Spleen (tissue), 11 donors: ENCODE measurements around the gene ERBB3. TPM values are rescaled to one million over a fixed set of nuclear protein-coding genes. Genes with fewer than 3 reads are reported as not detected.

ENCODE experiments used
- DNase-seq: peaks from one replicate; pipeline ENCODE4 v3.0.0-alpha.2; 2020
- H3K27ac ChIP-seq, 8 donors: fragments of 200-600 bp; sonication (generic) in 7 of 8; 1 replicate in 4 of 8; 2 replicates in 4 of 8; pipeline versions ENCODE4 v1.5.0 to v1.8.0; 2016 to 2021; ENCODE audit warnings: inconsistent platforms in 4 of 8, mild to moderate bottlenecking in 4 of 8, moderate library complexity in 1 of 8
- H3K27me3 ChIP-seq, 7 donors: fragments of 200-600 bp; sonication (generic) in 6 of 7; replicated peaks in 1 of 7; 1 replicate in 4 of 7; 2 replicates in 3 of 7; pipeline versions ENCODE4 v1.5.0 to v1.8.0; 2016 to 2021; ENCODE audit warnings: inconsistent platforms in 3 of 7, mild to moderate bottlenecking in 1 of 7
- H3K36me3 ChIP-seq, 6 donors: fragments of 200-600 bp; sonication (generic) in 5 of 6; 1 replicate in 4 of 6; 2 replicates in 2 of 6; pipeline versions ENCODE4 v1.5.0 to v1.8.0; 2016 to 2021; ENCODE audit warnings: inconsistent platforms in 2 of 6
- H3K4me1 ChIP-seq, 6 donors: fragments of 200-600 bp; sonication (generic) in 5 of 6; 1 replicate in 3 of 6; 2 replicates in 3 of 6; pipeline versions ENCODE4 v1.5.0 to v1.8.0; 2016 to 2021; ENCODE audit warnings: inconsistent platforms in 3 of 6
- H3K4me3 ChIP-seq, 8 donors: fragments of 200-600 bp; sonication (generic) in 7 of 8; 1 replicate in 4 of 8; 2 replicates in 4 of 8; pipeline versions ENCODE4 v1.5.0 to v1.8.0; 2016 to 2021; ENCODE audit warnings: inconsistent platforms in 4 of 8, mild to moderate bottlenecking in 4 of 8, moderate library complexity in 2 of 8
- H3K9me3 ChIP-seq, 8 donors: fragments of 200-600 bp; sonication (generic) in 7 of 8; 1 replicate in 4 of 8; 2 replicates in 4 of 8; pipeline versions ENCODE4 v1.5.0 to v1.8.0; 2016 to 2021; ENCODE audit warnings: inconsistent platforms in 4 of 8
- POLR2A ChIP-seq, 3 donors: fragments of 450-650 bp; IDR thresholded peaks; one replicate each; pipeline ENCODE4 v1.5.1; 2017; ENCODE audit warnings: antibody characterized with exemption in 3 of 3, mild to moderate bottlenecking in 1 of 3
- POLR2AphosphoS5 ChIP-seq, 3 donors: sonication (generic); formaldehyde crosslinking; IDR thresholded peaks; one replicate each; pipeline ENCODE4 v1.5.1; 2017; ENCODE audit warnings: antibody characterized with exemption in 3 of 3
- WGBS, 5 donors: extraction: QIAGEN DNeasy Blood & Tissue Kit in 3 of 5; methylation state at CpG; one replicate each; pipeline versions ENCODE4 v1.1.5 to v1.1.7; 2013 to 2018; 5-methylcytosine and 5-hydroxymethylcytosine counted together
- intact Hi-C: fragments of 100-400 bp; cut with DNase I; formaldehyde crosslinking; loops from one replicate; pipeline ENCODE4 v1.15.0; 2023; ENCODE audit warnings: low total_unique reads
- polyA plus RNA-seq, 3 donors: library from polyadenylated mRNA; stranded (reverse); fragments of 200-250 nt; gene quantifications; one replicate each; pipeline ENCODE4 v1.2.1, GENCODE V29; 2013
- total RNA-seq, 7 donors: library from RNA; depleted of rRNA in 3 of 7; stranded (reverse); fragments of >200 nt in 3 of 7; fragmentation: NEBNext Ultra II Directional in 4 of 7; extraction: Animal tissue kit (Norgen Biotek cat#: 25700) in 4 of 7; gene quantifications; one replicate each; pipeline versions ENCODE4 v1.1.0 to v1.2.1, GENCODE V29; 2016 to 2021
- TF ChIP-seq, protein P1 (sequence below), 11 experiments: fragments of 200-600 bp in 7 of 11; fragments of 450-650 bp in 4 of 11; sonication (generic) in 4 of 11; IDR thresholded peaks in 8 of 11; conservative IDR thresholded peaks in 3 of 11; 1 replicate in 7 of 11; 2 replicates in 4 of 11; pipeline versions ENCODE4 v1.4.0 to v1.8.0; 2016 to 2021; ENCODE audit warnings: antibody characterized with exemption in 11 of 11, inconsistent platforms in 4 of 11, mild to moderate bottlenecking in 1 of 11
- donor health status: healthy with polysubstance abuse.
- donor health status: DM: no; HTN: no; CAD: no; lungs with moderate emphysema.
- donor health status: DM: no; HTN: no; CAD: no.
- donor health status: Bipolar disorder and iron deficiency.
- donor health status: healthy.
- donor health status: DM: no; HTN: no; CAD: no.
- donor health status: DM: yes; HTN: yes; CAD: no.

Gene ERBB3
- total and polyA plus RNA-seq, 10 donors: 0.17 to 2.0 (median 0.63) TPM; not detected in 3

DNA sequence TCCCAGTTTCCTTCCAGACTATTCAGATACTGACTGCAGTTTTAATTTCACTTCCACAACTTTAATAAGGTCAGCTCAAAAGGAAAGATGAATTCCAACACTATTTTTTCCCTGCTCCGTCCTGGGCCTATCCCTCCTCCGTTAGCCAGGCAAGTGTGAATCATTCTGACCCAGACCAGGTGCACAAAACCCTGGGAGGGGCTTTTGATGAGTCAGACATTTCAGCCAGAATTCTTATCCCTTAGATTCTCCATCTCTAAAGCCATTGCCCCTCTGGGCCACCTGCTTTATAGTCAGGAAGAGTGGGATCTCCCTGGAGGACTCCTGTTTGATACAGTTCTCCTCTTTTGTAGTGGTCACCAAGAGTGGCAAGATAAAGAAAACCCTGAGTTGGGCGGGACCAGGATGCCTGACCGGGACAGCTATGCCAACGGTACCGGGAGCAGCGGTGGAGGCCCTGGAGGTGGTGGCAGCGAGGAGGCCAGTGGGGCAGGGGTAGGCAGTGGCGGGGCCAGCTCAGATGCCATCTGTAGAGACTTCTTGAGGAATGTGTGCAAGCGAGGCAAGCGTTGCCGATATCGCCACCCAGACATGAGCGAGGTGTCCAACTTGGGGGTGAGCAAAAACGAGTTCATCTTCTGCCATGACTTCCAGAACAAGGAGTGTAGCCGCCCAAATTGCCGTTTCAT is 40.3 kb downstream of the ERBB3 start:
- 89 to 96% (median 94%) methylated on average over 17 of the region's 17 CpGs for WGBS, 5 donors
- Histone ChIP-seq H3K27me3 (no peaks in the 10 kb centered on the region), H3K9me3 (no peaks in the 10 kb centered on the region), H3K4me1 (peaks cover 16 to 89% (median 52%) of the 10 kb centered on the region in 6 donors), H3K36me3 (peaks cover 0 to 37% (median 20%) of the 10 kb centered on the region in 6 donors), H3K27ac (peak overlapping the region in 5 of 8 donors; percentile 53 to 98 (median 98)), H3K4me3 (no peak overlapping the region)
- intact Hi-C loops: no loop called here
- DNase-seq: no peak
- TF ChIP-seq POLR2AphosphoS5 (IDR thresholded peaks at IDR 0.05): no peak
- TF ChIP-seq, protein P1, sequence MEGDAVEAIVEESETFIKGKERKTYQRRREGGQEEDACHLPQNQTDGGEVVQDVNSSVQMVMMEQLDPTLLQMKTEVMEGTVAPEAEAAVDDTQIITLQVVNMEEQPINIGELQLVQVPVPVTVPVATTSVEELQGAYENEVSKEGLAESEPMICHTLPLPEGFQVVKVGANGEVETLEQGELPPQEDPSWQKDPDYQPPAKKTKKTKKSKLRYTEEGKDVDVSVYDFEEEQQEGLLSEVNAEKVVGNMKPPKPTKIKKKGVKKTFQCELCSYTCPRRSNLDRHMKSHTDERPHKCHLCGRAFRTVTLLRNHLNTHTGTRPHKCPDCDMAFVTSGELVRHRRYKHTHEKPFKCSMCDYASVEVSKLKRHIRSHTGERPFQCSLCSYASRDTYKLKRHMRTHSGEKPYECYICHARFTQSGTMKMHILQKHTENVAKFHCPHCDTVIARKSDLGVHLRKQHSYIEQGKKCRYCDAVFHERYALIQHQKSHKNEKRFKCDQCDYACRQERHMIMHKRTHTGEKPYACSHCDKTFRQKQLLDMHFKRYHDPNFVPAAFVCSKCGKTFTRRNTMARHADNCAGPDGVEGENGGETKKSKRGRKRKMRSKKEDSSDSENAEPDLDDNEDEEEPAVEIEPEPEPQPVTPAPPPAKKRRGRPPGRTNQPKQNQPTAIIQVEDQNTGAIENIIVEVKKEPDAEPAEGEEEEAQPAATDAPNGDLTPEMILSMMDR (IDR thresholded peaks at IDR 0.05 in 8 of 11, conservative IDR thresholded peaks at IDR 0.05 in 3 of 11): no peak
- no peak for TF ChIP-seq POLR2A (IDR thresholded peaks at IDR 0.05)

DNA sequence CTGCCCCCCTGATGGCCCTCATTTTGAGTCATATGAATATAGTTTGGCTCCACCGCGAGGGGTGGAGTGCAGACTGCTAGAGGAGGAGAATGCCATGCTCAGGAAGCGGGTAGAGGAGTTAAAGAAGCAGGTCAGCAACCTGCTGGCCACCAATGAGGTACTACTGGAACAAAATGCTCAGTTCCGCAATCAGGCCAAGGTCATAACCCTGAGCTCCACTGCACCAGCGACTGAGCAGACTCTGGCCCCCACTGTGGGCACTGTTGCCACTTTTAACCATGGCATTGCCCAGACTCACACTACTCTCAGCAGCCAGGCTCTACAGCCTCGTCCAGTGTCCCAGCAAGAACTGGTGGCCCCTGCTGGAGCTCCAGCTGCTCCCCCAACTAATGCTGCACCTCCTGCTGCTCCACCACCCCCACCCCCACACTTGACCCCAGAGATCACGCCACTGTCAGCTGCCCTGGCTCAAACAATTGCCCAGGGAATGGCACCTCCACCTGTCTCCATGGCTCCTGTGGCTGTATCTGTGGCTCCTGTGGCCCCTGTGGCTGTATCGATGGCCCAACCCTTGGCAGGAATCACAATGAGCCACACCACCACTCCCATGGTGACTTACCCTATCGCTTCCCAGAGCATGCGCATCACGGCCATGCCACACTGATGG is 41.4 kb downstream of the ERBB3 start:
- Histone ChIP-seq H3K27ac (peak overlapping the region in 2 of 8 donors; percentile 12 to 39), H3K9me3 (no peaks in the 10 kb centered on the region), H3K4me1 (peaks cover 27 to 95% (median 58%) of the 10 kb centered on the region in 6 donors), H3K27me3 (no peaks in the 10 kb centered on the region), H3K4me3 (no peak overlapping the region), H3K36me3 (peaks cover 0 to 37% (median 20%) of the 10 kb centered on the region in 6 donors)
- WGBS, 5 donors: 86 to 91% (median 86%) methylated on average over 8 to 11 of the region's 11 CpGs
- TF ChIP-seq POLR2A (IDR thresholded peaks at IDR 0.05): no peak
- no peak for TF ChIP-seq POLR2AphosphoS5 (IDR thresholded peaks at IDR 0.05)
- TF ChIP-seq, protein P1 (IDR thresholded peaks at IDR 0.05 in 8 of 11, conservative IDR thresholded peaks at IDR 0.05 in 3 of 11): no peak
- no peak for DNase-seq
- intact Hi-C loops: no loop called here

DNA sequence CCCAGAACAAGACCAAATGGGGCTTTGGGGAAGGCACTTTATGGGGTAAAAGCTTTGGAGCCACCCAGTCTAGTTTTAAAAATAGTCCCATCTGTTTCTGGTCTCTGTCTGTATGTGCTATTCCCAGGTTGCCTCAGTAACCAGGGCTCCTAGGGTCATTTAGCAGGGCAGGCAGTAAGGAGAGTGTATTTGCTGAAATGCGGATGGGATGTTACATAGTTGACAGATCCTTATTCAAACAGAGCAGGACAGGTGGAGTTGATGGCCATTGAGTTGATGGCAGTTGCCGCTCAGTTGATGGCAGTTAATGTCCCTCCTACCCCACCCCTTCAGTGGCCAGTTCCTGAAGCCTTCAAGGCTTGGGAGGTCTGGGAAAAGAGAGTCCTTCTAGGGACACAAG is 42.7 kb downstream of the ERBB3 start:
- WGBS, 5 donors: 87 to 100% (median 94%) methylated on average over 2 of the region's 2 CpGs
- Histone ChIP-seq H3K27ac (peak overlapping the region in 2 of 8 donors; percentile 12 to 18), H3K36me3 (peaks cover 0 to 32% (median 20%) of the 10 kb centered on the region in 6 donors), H3K9me3 (no peaks in the 10 kb centered on the region), H3K4me3 (no peak overlapping the region), H3K4me1 (peaks cover 40 to 98% (median 65%) of the 10 kb centered on the region in 6 donors), H3K27me3 (no peaks in the 10 kb centered on the region)
- no peak for DNase-seq
- intact Hi-C loops: no loop called here
- TF ChIP-seq, protein P1 (IDR thresholded peaks at IDR 0.05 in 8 of 11, conservative IDR thresholded peaks at IDR 0.05 in 3 of 11): no peak
- TF ChIP-seq POLR2A (IDR thresholded peaks at IDR 0.05) (no peak), POLR2AphosphoS5 (IDR thresholded peaks at IDR 0.05) (no peak)

DNA sequence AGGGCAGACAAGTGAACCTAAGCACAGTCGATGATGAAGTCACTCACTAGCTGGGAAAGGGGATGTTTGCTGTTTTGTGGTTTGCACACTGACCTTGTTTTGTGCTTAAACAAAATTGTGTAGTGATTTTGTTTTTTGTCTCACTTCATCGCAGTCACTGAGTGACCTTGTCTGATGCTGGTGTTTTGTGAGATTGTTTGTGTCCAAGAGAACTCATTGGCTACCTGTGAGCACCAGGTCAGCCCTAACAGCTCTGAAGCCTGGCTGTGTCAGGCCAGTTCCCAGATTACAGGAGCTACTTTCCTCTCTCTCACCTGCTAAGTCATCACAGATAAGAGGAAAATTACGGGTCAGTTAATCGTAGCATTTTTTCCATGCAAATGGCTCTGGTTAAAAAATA is 44.2 kb downstream of the ERBB3 start:
- Histone ChIP-seq H3K4me3 (no peak overlapping the region), H3K36me3 (peaks cover 0 to 32% (median 20%) of the 10 kb centered on the region in 6 donors), H3K27me3 (no peaks in the 10 kb centered on the region), H3K4me1 (peaks cover 32 to 96% (median 59%) of the 10 kb centered on the region in 6 donors), H3K9me3 (no peaks in the 10 kb centered on the region), H3K27ac (peak overlapping the region in 4 of 8 donors; percentile 90 to 94 (median 93))
- 76 to 85% (median 83%) methylated on average over 4 of the region's 4 CpGs for WGBS, 5 donors
- intact Hi-C loops: no loop called here
- TF ChIP-seq POLR2AphosphoS5 (IDR thresholded peaks at IDR 0.05) (no peak), POLR2A (IDR thresholded peaks at IDR 0.05) (no peak)
- TF ChIP-seq, protein P1 (IDR thresholded peaks at IDR 0.05 in 8 of 11, conservative IDR thresholded peaks at IDR 0.05 in 3 of 11): no peak
- DNase-seq: no peak
